DND-41 (cell line): ENCODE data around the gene B4GALNT1.

Experiments
- EZH2 ChIP-seq: IDR thresholded peaks from 3 replicates; pipeline ENCODE4 v1.6.1; 2012; ENCODE audit warnings: borderline replicate concordance, low read depth, mild to moderate bottlenecking, moderate library complexity, low read length, inconsistent platforms; ENCODE audit not compliant: severe bottlenecking
- TF ChIP-seq, protein P1 (sequence below): IDR thresholded peaks from 2 replicates; pipeline ENCODE4 v1.5.1; 2012; ENCODE audit warnings: borderline replicate concordance, low read length, moderate library complexity, mild to moderate bottlenecking; ENCODE audit not compliant: poor library complexity, severe bottlenecking; ENCODE audit errors: extremely low read depth

GRCh38 chr12:57614948-57615500, 18.0 kb downstream of the B4GALNT1 start:
- TF ChIP-seq, protein P1, sequence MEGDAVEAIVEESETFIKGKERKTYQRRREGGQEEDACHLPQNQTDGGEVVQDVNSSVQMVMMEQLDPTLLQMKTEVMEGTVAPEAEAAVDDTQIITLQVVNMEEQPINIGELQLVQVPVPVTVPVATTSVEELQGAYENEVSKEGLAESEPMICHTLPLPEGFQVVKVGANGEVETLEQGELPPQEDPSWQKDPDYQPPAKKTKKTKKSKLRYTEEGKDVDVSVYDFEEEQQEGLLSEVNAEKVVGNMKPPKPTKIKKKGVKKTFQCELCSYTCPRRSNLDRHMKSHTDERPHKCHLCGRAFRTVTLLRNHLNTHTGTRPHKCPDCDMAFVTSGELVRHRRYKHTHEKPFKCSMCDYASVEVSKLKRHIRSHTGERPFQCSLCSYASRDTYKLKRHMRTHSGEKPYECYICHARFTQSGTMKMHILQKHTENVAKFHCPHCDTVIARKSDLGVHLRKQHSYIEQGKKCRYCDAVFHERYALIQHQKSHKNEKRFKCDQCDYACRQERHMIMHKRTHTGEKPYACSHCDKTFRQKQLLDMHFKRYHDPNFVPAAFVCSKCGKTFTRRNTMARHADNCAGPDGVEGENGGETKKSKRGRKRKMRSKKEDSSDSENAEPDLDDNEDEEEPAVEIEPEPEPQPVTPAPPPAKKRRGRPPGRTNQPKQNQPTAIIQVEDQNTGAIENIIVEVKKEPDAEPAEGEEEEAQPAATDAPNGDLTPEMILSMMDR, result no peak
- no peak for TF ChIP-seq EZH2
